ENCODE measurements around the gene DOCK2.

DOCK2 gene

DNA sequence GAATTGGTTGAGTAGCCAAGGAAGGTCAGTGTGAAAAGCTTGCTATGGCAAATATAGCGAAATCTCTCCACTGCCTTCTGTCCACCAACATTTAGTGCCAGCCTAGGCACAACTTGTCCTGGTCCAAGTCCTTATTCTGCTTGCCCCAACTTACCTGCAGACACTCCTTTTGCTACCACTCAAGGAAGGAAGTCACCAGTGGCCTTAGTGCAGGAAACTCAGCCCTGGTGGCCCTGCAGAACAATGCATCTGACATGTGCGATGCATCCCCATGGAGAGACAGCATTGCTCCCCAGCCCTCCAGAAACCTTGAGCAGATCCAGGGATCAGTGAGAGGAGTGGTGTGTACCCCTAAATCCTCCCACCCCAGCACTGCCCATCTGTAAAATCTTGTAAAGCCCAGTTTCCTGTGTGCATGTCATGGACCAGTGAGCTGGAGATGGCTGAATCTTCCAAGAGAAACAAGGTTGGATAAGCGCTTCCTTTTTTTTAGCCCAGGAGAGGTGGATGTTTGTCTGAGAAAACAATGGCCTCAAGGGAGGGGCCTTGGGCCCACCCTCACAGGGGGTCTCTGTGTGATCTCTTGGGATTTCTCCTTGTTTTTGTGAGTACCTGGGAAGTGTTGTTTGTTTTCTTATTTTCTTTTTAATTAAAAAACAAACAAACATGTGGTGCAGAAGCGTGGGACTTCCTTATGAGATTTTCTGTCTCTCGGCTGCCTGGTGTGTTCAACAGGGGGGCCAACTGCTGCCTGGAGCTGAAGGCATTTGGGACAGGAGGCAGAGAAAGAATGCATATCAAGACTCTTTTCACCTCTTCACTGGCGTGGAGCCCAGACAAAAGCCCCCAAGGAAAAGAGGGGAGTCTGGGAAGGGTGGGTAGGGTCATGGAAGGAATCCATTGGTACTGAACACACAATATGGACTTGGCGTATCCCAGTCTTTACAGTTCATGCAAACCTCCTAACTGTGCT, 472.3 kb downstream of the DOCK2 start:
- no peak for DNase-seq

GRCh38 chr5:170110403-170111087, 473.5 kb downstream of the DOCK2 start:
- DNase-seq: no peak

- DNase-seq: no peak
Measured at GRCh38 chr5:170111088-170111785, 474.2 kb downstream of the DOCK2 start.

DNA sequence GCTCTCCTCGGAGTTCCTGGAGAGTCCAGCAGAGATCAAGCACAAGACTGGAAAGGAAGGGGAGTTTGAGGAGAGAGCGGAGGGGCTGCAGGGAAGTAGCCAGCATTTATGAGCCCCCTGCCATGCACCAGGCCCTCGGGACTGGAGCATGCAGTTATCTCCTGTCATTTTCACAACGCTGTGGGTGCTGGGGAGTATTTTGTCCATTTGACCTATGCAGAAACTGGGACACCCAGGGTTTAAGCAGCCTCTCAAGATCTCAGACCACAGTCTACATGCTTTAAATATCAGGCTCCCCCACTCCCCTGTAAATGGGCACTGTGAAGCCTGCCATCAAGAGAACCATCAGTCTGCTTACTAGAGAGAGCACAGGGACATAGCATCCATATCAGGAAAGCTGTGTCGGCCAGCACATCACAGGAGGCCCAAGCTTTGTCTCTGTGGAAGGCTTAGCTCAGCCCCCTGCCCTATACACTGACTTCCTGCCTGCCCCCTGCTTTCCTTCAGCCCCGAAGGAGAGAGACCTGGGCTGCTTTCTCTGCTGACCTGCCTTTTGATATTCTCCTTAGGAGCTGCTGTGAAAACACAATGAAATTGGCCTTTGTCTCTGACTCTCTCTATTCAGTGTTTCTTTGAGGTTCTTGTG, 475.9 kb downstream of the DOCK2 start:
- DNase-seq: no peak

DNA sequence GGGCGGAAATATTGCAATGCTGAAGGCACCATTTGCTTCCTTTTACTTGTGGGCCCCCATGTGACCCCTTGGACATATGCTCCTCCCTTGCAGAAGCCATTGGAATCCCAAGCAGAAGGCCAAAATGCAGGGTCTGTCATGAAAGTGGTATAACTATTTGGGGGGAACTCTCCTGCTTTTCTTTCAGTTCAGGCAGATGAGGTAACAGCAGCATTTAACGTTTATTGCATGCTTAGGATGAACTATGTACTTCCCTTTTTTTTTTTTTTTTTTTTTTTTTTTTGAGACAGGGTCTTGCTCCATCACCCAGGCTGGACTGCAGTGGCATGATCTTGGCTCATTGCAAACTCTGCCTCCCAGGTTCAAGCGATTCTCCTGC, 476.4 kb downstream of the DOCK2 start:
- no peak for DNase-seq

- no peak for DNase-seq
Measured at GRCh38 chr5:170114271-170114670, 477.2 kb downstream of the DOCK2 start.

DNA sequence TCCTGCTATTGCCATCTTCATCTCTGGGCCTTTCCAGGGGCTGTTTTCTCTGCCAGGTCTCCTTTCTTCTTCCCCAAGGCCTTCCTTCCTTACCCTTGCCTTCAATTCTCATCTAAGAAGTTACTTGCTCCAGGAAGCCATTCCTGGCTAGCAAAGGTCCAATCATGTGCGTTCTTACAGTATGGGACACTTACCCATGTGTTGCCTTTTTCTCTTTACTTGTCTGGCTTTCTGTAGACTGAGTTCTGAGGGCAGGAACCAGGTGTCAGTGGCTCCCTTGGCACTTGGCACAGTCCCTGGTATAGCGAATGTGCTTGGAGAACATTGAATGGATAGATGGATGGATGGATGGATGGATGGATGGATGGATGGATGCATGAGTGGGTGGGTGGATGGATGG, 478.9 kb downstream of the DOCK2 start:
- DNase-seq: no peak

DNA sequence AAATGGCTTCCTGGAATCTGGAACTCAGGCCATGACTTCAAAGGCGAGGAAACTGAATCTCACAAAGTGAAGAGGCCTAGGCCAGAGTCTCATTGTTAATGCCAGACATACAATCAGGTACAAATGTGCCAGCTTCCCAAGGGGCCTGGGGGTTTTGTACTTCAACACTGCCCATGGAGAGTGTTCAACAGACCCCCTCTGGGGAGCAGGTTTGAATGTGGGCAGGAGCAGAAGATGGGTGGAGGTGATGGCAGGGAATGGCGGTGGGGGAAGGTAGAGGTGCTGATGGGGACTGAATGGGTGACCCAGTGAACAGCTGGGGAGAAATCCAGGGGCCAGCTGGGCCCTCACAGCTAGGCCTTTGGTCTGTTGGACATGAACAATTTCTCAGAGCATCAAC, 480.7 kb downstream of the DOCK2 start:
- DNase-seq: no peak

- DNase-seq: no peak
Measured at GRCh38 chr5:170120576-170120975, 483.5 kb downstream of the DOCK2 start.

DNA sequence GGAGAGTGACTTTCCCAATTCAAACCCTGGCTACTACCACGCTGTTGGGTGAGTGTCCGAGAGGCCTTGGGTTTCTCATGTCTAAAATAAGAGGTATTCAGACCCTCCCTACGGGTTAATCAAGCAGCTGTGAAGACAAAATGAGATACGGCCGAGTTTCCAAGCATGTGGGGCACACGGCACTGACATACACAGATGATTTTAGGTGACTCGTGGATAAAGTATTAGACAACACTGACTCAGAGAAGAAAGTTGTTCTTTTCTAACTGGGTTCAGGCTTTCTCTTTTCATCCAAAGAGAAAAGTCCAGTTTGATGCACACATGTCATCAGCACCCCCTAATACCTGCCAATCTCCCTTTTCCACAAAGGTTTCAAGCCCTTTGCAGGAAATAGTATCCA, 484.2 kb downstream of the DOCK2 start:
- no peak for DNase-seq

DNA sequence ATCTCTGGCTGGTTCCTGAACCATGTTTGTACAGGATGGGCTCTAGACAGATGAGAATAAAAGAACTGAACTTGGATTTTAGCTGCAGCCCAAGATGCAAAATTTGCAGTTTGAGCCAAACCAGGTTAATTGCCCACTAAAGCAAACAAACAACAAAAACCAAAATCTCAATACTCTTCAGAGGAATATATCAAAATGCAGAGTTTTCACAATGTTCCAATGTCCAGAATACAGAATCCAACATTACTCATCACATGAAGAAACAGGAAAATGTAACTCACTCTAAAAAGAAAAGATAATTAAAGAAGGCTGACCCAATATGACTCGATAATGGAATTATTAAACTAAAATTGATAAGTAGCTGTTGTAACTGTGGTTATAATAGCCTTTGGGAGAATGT, 489.0 kb downstream of the DOCK2 start:
- DNase-seq: no peak

DNA sequence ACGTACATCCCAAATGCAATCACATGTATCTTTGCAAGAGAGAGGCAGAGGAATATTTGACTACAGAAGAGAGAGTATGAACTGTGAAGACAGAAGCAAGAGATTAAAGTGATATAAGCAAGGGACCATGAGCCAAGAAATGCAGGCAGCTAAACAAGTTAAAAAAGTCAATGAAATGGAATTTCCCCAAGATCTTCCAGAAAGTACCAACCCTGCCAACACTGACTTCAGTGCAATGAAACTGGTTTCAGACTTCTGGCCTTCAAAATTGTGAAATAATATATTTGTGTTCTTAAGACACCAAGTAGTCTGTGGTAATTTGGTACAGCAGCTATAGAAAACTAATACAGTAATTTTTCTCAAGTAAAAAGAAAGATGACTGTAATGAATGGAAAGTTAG, 489.6 kb downstream of the DOCK2 start:
- no peak for DNase-seq

GRCh38 chr5:170131235-170131634, 494.2 kb downstream of the DOCK2 start:
- no peak for DNase-seq

DNA sequence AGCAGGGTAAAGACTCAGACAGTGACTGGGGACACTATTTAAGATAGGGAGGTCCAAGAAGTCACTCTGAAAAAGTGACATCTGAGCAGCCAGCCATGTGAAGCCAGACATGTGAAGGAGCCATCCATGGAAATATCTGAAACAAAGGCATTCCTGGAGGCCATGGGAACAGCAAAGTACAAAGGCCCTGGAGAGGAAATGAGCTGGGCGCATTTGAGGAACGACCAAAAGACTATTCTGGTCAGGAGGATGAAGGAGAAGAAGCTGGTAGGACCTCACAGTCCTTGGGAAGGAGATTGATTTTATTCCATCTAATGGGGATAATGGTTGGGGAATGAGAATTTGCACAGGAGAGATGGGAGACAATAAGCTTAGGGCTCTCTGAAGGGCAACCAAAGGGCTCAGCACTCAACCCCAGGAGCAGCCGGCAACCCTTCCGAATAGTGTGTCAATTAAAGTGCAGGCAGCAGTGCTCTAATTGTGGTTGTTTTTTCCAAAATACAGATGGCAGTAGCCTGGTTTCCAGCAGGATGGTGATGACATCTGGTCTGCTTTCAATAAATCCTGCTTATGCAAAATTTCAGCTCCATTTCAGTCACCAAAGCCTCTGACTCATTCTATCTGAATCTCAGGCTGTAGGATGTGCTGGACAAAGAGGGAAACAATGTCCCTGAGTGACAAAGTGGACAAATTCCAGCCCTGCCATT, 495.3 kb downstream of the DOCK2 start:
- no peak for DNase-seq
